Pericardium fibroblast (primary cell): Measurements from ENCODE around the gene SLK. TPM values are rescaled to one million over a fixed set of nuclear protein-coding genes. Genes with fewer than 3 reads are reported as not detected.

Experiments used
- total RNA-seq: library from RNA; depleted of rRNA; stranded (reverse); fragments of >200 nt; gene quantifications from 2 replicates; pipeline ENCODE4 v1.2.3, GENCODE V29; 2015

The SLK gene
- 23.8 and 34.3 TPM in 2 replicates for total RNA-seq

GRCh38 chr10:103966671-103967447 lies at the start of gene SLK:
Gene SLK (plus strand): TSS chr10:103967140. CDS start chr10:103967746, 606 bp downstream.

GRCh38 chr10:103918053-103918846 lies 48.7 kb upstream of the SLK start, which contains the start of gene STN1:
Gene STN1 (minus strand): TSS chr10:103918184. CDS start chr10:103917594, 590 bp downstream.

Other genes starting within 250 kb of the SLK start
- 25.2 and 54.0 TPM in 2 replicates for gene SH3PXD2A, start 111.6 kb upstream of the SLK start, total RNA-seq
- 17.9 and 18.7 TPM in 2 replicates for gene STN1, start 49.0 kb upstream of the SLK start, total RNA-seq
- 0.23 TPM in 1 of 2 replicates, not detected in the other for gene COL17A1, start 118.7 kb downstream of the SLK start, total RNA-seq
- gene SFR1, start 155.0 kb downstream of the SLK start, total RNA-seq = 4.1 and 4.4 TPM in 2 replicates